HEK293 (cell line): ENCODE results near the gene SLC35F3.

Source experiments
- CTCF ChIA-PET: fragments of 350-600 bp; formaldehyde crosslinking; extraction: SDS; loops from one replicate; lab custom pipeline; 2021; ENCODE audit warnings: antibody characterized with exemption; lab: Yijun Ruan, JAX
- POLR2A ChIA-PET: fragments of 300-600 bp; formaldehyde crosslinking; extraction: SDS; loops from one replicate; lab custom pipeline; 2020; ENCODE audit warnings: antibody characterized with exemption, inconsistent platforms; lab: Yijun Ruan, JAX
- H3K27ac ChIP-seq: fragments of 200-500 bp; sonication (Bioruptor generic); 2 replicates; pipeline ENCODE4 v1.5.1; 2014; ENCODE audit warnings: low read depth, low read length, control low read depth, inconsistent platforms; ENCODE audit errors: extremely low read depth
- H3K36me3 ChIP-seq, 2 experiments: fragments of 200-500 bp in 1 of 2; sonication (Bioruptor generic) in 1 of 2; 1 replicate in 1 of 2; 2 replicates in 1 of 2; pipeline ENCODE4 v1.5.1; 2014 to 2017; ENCODE audit warnings: inconsistent platforms in 2 of 2, low read length in 2 of 2; ENCODE audit not compliant: control insufficient read depth in 2 of 2, insufficient read depth in 1 of 2
- H3K4me1 ChIP-seq: fragments of 200-500 bp; sonication (Bioruptor generic); 2 replicates; pipeline ENCODE4 v1.5.1; 2014; ENCODE audit warnings: mild to moderate bottlenecking, low read length, inconsistent platforms; ENCODE audit not compliant: control insufficient read depth, insufficient read depth
- H3K4me3 ChIP-seq: 2 replicates; pipeline ENCODE4 v1.5.1; 2011; ENCODE audit warnings: low read depth, mild to moderate bottlenecking, control low read depth, low read length, moderate library complexity
- H3K9me3 ChIP-seq: fragments of 200-500 bp; sonication (Bioruptor generic); 2 replicates; pipeline ENCODE4 v1.5.1; 2014; ENCODE audit warnings: low read depth, low read length, inconsistent platforms; ENCODE audit not compliant: control insufficient read depth, insufficient read depth
- BCL11B ChIP-seq: fragments of 450-650 bp; formaldehyde crosslinking; IDR thresholded peaks from 2 replicates; pipeline ENCODE4 v1.5.1; 2016; ENCODE audit warnings: low read depth, missing biosample characterization, missing genetic modification characterization
- EGR2 ChIP-seq: fragments of 450-650 bp; formaldehyde crosslinking; IDR thresholded peaks from 2 replicates; pipeline ENCODE4 v1.5.1; 2016; ENCODE audit warnings: low read depth, missing biosample characterization, missing genetic modification characterization
- FEZF1 ChIP-seq: fragments of 450-650 bp; formaldehyde crosslinking; IDR thresholded peaks from 2 replicates; pipeline ENCODE4 v1.5.1; 2016; ENCODE audit warnings: missing biosample characterization, missing genetic modification characterization
- GLI2 ChIP-seq: fragments of 450-650 bp; formaldehyde crosslinking; IDR thresholded peaks from 2 replicates; pipeline ENCODE4; 2017; ENCODE audit warnings: missing biosample characterization, missing genetic modification characterization, low read depth, borderline replicate concordance
- GLIS1 ChIP-seq: fragments of 450-650 bp; formaldehyde crosslinking; IDR thresholded peaks from 2 replicates; pipeline ENCODE4 v1.5.1; 2016; ENCODE audit warnings: missing biosample characterization, missing genetic modification characterization
- INSM2 ChIP-seq: fragments of 450-650 bp; formaldehyde crosslinking; IDR thresholded peaks from 2 replicates; pipeline ENCODE4 v1.5.1; 2016; ENCODE audit warnings: missing biosample characterization, missing genetic modification characterization
- KLF16 ChIP-seq: fragments of 450-650 bp; formaldehyde crosslinking; IDR thresholded peaks from 2 replicates; pipeline ENCODE4 v1.5.1; 2017; ENCODE audit warnings: missing biosample characterization, missing genetic modification characterization
- MZF1 ChIP-seq: fragments of 450-650 bp; formaldehyde crosslinking; IDR thresholded peaks from 2 replicates; pipeline ENCODE4 v1.5.1; 2017; ENCODE audit warnings: missing biosample characterization, missing genetic modification characterization, borderline replicate concordance
- ZBTB44 ChIP-seq: fragments of 450-650 bp; IDR thresholded peaks from 2 replicates; pipeline ENCODE4 v1.5.1; 2018; ENCODE audit warnings: missing biosample characterization, mild to moderate bottlenecking, missing genetic modification characterization
- ZBTB49 ChIP-seq: fragments of 450-650 bp; formaldehyde crosslinking; IDR thresholded peaks from 2 replicates; pipeline ENCODE4 v1.5.1; 2016; ENCODE audit warnings: missing biosample characterization, missing genetic modification characterization, low read depth
- ZBTB8A ChIP-seq: fragments of 450-650 bp; formaldehyde crosslinking; IDR thresholded peaks from 2 replicates; pipeline ENCODE4 v1.5.1; 2016; ENCODE audit warnings: missing biosample characterization, missing genetic modification characterization
- ZFP41 ChIP-seq: fragments of 450-650 bp; formaldehyde crosslinking; IDR thresholded peaks from 2 replicates; pipeline ENCODE4 v1.5.1; 2016; ENCODE audit warnings: missing biosample characterization, missing genetic modification characterization, borderline replicate concordance
- ZNF169 ChIP-seq: fragments of 450-650 bp; formaldehyde crosslinking; IDR thresholded peaks from 2 replicates; pipeline ENCODE4 v1.5.1; 2016; ENCODE audit warnings: missing biosample characterization, missing genetic modification characterization
- ZNF174 ChIP-seq: fragments of 450-650 bp; formaldehyde crosslinking; IDR thresholded peaks from 2 replicates; pipeline ENCODE4 v1.5.0; 2017; ENCODE audit warnings: missing biosample characterization, mild to moderate bottlenecking, missing genetic modification characterization
- ZNF473 ChIP-seq: fragments of 450-650 bp; formaldehyde crosslinking; IDR thresholded peaks from 2 replicates; pipeline ENCODE4 v1.5.1; 2017; ENCODE audit warnings: missing biosample characterization, missing genetic modification characterization
- ZNF488 ChIP-seq: fragments of 450-650 bp; formaldehyde crosslinking; IDR thresholded peaks from 2 replicates; pipeline ENCODE4 v1.5.1; 2016; ENCODE audit warnings: missing biosample characterization, missing genetic modification characterization
- ZNF510 ChIP-seq: fragments of 450-650 bp; formaldehyde crosslinking; IDR thresholded peaks from 2 replicates; pipeline ENCODE4 v1.5.1; 2018; ENCODE audit warnings: mild to moderate bottlenecking, missing genetic modification characterization, missing biosample characterization; ENCODE audit not compliant: insufficient replicate concordance
- ZNF521 ChIP-seq: fragments of 450-650 bp; formaldehyde crosslinking; IDR thresholded peaks from 2 replicates; pipeline ENCODE4 v1.5.1; 2017; ENCODE audit warnings: missing biosample characterization, mild to moderate bottlenecking, missing genetic modification characterization
- ZNF549 ChIP-seq: fragments of 450-650 bp; IDR thresholded peaks from 2 replicates; pipeline ENCODE4 v1.5.1; 2018; ENCODE audit warnings: missing biosample characterization, missing genetic modification characterization, mild to moderate bottlenecking, inconsistent platforms, moderate library complexity
- ZNF555 ChIP-seq: fragments of 450-650 bp; formaldehyde crosslinking; conservative IDR thresholded peaks from 2 replicates; pipeline ENCODE4 v1.5.1; 2017; ENCODE audit warnings: missing biosample characterization, mild to moderate bottlenecking, missing genetic modification characterization, inconsistent platforms
- ZNF560 ChIP-seq: fragments of 450-650 bp; formaldehyde crosslinking; IDR thresholded peaks from 2 replicates; pipeline ENCODE4 v1.5.1; 2017; ENCODE audit warnings: missing biosample characterization, missing genetic modification characterization, borderline replicate concordance
- ZNF600 ChIP-seq: fragments of 450-650 bp; formaldehyde crosslinking; IDR thresholded peaks from 2 replicates; pipeline ENCODE4 v1.5.1; 2016; ENCODE audit warnings: missing biosample characterization, missing genetic modification characterization
- ZNF660 ChIP-seq: fragments of 450-650 bp; IDR thresholded peaks from 2 replicates; pipeline ENCODE4 v1.5.1; 2018; ENCODE audit warnings: missing biosample characterization, mild to moderate bottlenecking, missing genetic modification characterization
- ZNF791 ChIP-seq: fragments of 450-650 bp; formaldehyde crosslinking; IDR thresholded peaks from 2 replicates; pipeline ENCODE4 v1.5.1; 2016; ENCODE audit warnings: missing biosample characterization, missing genetic modification characterization
- ZSCAN18 ChIP-seq: fragments of 450-650 bp; formaldehyde crosslinking; IDR thresholded peaks from 2 replicates; pipeline ENCODE4 v1.5.1; 2016; ENCODE audit warnings: missing biosample characterization, missing genetic modification characterization
- ZSCAN30 ChIP-seq: fragments of 450-650 bp; IDR thresholded peaks from 2 replicates; pipeline ENCODE4 v1.5.1; 2018; ENCODE audit warnings: missing biosample characterization, mild to moderate bottlenecking, missing genetic modification characterization, moderate library complexity

Gene SLC35F3

GRCh38 chr1:234217316-234217840 is 312.9 kb downstream of the SLC35F3 start:
- H3K9me3 ChIP-seq = no peaks in the 10 kb centered on the region
- no peak overlapping the region for H3K4me3 ChIP-seq
- CTCF ChIA-PET = interaction anchor here (1.1 to 5.2 kb wide), 4 partner anchors 8 to 92 kb away, joined by 3 to 76 read pairs (median 6); no protein-coding TSS in a partner anchor
- H3K27ac ChIP-seq = no peak overlapping the region
- no peaks in the 10 kb centered on the region for H3K36me3 ChIP-seq
- no peaks in the 10 kb centered on the region for H3K4me1 ChIP-seq
- POLR2A ChIA-PET = no interaction called here
- no peak for TF ChIP-seq ZNF600 (tag by site-specific recombination)
- TF ChIP-seq ZBTB49 (tag by site-specific recombination) = no peak
- no peak for TF ChIP-seq GLIS1 (tag by site-specific recombination)
- no peak for TF ChIP-seq ZNF660
- no peak for TF ChIP-seq ZNF169
- TF ChIP-seq ZNF488 (tag by site-specific recombination) = no peak
- no peak for TF ChIP-seq ZNF174 (tag by site-specific recombination)
- no peak for TF ChIP-seq ZBTB8A (tag by site-specific recombination)
- TF ChIP-seq BCL11B (tag by site-specific recombination) = no peak
- no peak for TF ChIP-seq ZSCAN30
- no peak for TF ChIP-seq ZNF791
- TF ChIP-seq ZBTB44 (tag by site-specific recombination) = no peak
- no peak for TF ChIP-seq KLF16
- TF ChIP-seq MZF1 (tag by site-specific recombination) = no peak
- TF ChIP-seq EGR2 (tag by site-specific recombination) = no peak
- no peak for TF ChIP-seq ZNF549 (tag by site-specific recombination)
- TF ChIP-seq FEZF1 (tag by site-specific recombination) = no peak
- no peak for TF ChIP-seq GLI2 (tag by site-specific recombination)
- TF ChIP-seq ZNF560 (tag by site-specific recombination) = no peak
- TF ChIP-seq ZFP41 (tag by site-specific recombination) = no peak
- TF ChIP-seq, all 188 proteins: peak for 0

- no peaks in the 10 kb centered on the region for H3K36me3 ChIP-seq
- H3K4me3 ChIP-seq = no peak overlapping the region
- no peaks in the 10 kb centered on the region for H3K4me1 ChIP-seq
- H3K9me3 ChIP-seq = no peaks in the 10 kb centered on the region
- ChIA-PET CTCF (interaction anchor here (0.6 to 2.6 kb wide), 5 partner anchors 9 to 837 kb away, joined by 3 to 10 read pairs (median 4); no protein-coding TSS in a partner anchor), POLR2A (no interaction called here)
- H3K27ac ChIP-seq = no peak overlapping the region
- no peak for TF ChIP-seq ZNF555 (tag by site-specific recombination)
- TF ChIP-seq ZSCAN18 (tag by site-specific recombination) = no peak
- no peak for TF ChIP-seq ZNF510
- TF ChIP-seq INSM2 (tag by site-specific recombination) = no peak
- no peak for TF ChIP-seq ZNF521 (tag by site-specific recombination)
- no peak for TF ChIP-seq ZBTB44 (tag by site-specific recombination)
- no peak for TF ChIP-seq ZNF473 (tag by site-specific recombination)
- TF ChIP-seq EGR2 (tag by site-specific recombination) = no peak
Observed at GRCh38 chr1:234218078-234218477, 313.6 kb downstream of the SLC35F3 start.
